Activated CD8-positive, alpha-beta memory T cell treated with anti-CD3 and anti-CD28 coated beads for 4 hours (primary cell): ENCODE results near the gene SHC3.

ENCODE experiments used
- DNase-seq, 2 donors: peaks; one replicate each; pipeline ENCODE4 v3.0.0-alpha.2; 2020; ENCODE audit warnings: low read depth in 2 of 2

The SHC3 gene

DNA sequence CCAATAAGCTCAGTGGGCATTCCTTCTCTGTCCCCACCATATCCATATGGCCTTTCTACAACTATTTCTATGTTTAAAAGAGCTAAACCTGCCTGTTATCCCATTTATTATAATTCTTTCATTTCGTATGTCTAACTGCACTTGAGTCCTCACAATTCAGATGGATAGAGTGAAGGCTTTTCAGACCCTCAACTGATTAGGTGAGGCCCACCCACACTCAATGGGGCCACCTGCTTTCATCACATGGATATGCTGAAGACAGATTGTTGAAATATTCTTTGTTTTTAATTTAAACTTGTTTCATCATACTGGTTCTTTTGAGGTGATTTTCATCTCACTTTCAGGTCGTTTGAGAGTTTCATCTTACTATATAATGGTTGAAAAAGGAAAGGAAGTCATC lies 193.0 kb downstream of the SHC3 start:
- no peak for DNase-seq

DNA sequence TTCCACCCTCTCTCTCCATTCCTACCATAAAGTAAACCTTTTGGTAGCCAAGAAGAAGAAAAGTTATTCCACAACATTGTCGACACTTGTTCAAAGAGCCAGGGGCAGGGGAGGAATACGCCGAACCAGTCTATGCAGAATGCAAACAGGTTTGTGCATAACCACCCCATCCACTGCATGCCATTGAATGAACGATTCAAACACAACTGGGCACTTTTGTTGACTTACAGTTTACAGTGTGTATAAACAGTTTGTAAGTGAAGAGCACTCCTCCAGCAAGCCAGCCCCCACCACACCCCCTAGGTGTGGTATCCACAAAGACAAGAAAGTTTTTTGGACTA lies 194.1 kb downstream of the SHC3 start:
- DNase-seq: no peak

- DNase-seq: no peak
Observed at GRCh38 chr9:88983865-88984542, 194.6 kb downstream of the SHC3 start.

DNA sequence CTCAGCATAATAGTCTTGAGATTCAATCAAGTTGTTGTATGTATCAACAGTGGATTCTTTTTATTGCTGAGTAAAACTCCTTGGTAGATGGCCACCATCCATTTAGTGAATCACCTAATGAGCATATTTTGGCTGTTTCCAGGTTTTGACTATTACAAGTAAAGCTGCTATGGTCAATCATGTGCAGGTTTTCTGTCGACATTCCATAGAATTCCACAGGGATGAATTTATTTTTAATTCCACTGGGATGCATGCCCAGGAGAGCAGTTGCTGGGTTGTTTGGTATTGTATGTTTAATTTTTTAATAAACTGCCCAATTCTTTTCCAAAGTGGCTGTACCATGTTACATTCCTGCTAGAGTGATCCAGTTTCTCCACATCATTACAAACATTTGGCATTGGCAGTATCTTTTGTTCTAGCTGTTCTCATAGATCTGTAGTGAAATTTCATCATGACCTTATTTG lies 197.8 kb downstream of the SHC3 start:
- no peak for DNase-seq

GRCh38 chr9:88979791-88980190 lies 198.8 kb downstream of the SHC3 start:
- no peak for DNase-seq

GRCh38 chr9:88979021-88979420 lies 199.6 kb downstream of the SHC3 start:
- DNase-seq: no peak

- no peak for DNase-seq
Observed at GRCh38 chr9:88978034-88978433, 200.6 kb downstream of the SHC3 start.

DNA sequence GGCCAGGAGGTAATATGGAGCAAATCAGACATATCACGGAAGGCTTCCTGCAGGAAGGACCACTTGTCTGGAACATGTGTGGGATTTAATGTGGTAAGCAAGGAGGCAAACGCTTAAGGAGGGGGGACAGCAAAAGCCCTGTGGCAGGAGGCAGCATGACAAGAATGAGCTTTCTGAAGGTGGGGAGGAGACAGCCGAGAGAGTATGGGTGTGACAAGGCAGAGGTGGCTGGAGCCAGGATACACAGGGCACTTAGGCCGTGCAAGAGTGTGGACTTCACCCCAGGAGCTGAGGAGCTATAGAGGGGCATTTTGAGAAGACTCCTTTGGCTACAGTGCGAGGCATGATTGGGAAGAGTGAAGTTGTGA lies 201.7 kb downstream of the SHC3 start:
- DNase-seq: no peak

DNA sequence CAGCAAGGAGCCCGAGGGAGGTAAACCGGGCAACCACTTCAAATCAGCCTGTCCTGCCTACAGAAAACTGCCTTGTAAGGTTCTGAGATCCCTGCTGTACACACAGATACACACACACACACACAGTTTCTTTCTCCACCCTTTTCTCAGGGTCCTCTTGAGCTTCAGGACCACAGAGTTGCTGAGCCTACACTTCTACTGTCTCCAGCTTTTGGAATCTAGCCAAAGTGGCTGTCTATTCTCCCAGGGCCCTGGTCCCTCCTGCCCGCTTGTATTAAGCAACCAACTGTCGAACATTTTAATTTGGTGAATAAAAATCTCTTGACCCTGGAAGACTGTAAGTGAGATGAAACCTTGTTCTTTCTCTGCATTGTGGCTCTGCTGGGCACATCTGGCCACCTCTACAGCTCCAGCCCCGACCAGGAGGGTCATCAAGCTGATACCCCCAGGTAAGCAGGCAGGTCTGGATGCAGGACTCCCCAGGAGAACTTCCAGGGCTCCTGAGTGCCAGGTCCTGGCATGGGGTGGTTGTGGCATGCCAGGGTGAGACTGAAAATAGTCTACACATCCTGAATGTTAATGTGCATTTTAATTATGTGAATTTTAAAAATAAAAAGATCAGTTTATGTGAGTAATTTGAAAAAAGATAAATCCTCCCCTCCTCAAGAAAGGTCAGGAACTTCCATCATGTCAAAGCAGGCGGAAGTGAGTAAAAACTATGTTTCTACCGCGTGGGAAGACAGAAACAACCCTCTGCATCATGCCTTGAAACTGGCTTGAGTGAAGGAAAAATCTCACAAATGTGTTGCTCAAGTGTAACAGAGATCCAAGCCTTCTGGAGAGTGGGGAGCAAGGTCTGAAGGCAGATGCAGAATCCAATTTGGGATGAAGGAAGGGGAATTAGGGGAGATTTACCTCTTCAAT lies 202.4 kb downstream of the SHC3 start:
- no peak for DNase-seq

DNA sequence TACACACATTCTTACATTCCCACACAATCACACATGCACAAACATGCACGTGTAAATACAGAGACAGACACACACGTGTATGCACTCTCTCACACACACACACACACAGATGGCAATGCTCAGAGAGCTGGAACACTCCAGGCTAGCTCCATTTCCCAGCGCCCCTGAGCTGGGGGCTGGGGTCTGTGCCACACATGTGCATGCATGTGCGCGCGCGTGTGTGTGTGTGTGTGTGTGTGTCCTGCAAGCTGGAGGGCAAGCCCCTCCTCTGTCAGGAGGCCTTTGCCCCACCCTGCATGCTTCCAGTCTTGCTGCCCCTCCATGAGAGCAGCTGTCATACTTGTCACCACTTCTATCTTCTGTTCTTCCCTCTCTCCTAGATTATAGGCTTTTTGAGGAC lies 204.0 kb downstream of the SHC3 start:
- DNase-seq: no peak

- no peak for DNase-seq
Observed at GRCh38 chr9:88973281-88974045, 205.2 kb downstream of the SHC3 start.

DNA sequence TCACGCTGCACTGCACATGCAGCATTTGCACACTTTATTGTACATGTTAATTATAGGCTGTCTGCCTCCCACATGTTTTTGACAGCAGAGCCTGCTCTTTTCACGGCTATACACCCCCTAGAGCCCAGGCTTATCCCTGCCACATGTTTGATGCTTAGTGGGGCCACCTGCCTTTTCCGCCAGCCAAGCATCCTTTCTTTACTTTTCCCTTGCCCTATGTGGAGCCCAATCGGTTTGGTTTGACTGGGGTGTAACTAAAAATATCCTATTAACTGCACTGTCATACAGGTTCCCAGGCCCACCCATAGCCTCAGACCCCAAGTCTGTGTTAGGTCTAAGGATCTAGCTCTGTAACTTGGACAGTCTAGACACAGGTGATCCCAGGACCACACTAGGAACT lies 206.2 kb downstream of the SHC3 start:
- no peak for DNase-seq

DNA sequence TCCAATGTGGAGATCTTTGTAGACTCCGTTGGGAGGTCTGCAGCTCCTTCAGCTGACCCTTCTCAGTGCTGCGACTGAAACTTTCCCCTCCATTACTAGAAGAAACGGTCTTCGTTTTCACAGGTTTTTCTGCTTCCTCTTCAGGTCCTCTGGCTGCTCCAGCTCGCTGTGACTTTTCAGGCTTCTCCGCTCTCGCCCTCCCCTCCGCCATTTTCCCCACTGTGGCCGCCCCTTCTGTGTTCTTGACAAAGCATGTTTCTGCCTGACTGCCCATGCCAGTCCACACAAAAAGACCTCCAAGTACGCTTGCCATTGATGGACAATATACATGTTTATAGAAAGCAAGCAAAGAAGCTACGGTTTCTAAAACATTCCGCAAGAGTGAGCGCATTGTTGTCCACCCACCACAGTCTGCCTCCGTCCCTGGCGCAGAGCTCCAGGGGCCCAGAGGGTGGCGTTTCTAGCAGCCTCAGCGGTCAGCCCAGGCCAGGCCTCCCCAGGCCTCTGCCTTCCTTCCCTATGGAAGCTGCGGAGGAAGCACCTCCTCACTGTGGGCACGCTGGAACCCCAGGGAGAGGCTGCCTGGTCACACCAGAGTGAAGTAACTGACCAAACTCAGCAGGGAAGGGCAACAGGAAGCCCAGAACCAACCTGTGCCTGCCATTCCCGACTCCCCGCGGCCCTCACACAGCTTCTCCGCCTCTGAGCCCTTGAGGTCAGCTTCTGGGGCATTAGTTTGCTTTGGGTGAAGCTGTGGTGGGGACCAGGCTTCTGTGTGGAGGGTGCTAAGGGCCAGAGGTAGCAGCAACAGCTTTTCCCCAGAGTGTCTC lies 207.3 kb downstream of the SHC3 start:
- no peak for DNase-seq

GRCh38 chr9:88969646-88970373 lies 208.8 kb downstream of the SHC3 start:
- no peak for DNase-seq

DNA sequence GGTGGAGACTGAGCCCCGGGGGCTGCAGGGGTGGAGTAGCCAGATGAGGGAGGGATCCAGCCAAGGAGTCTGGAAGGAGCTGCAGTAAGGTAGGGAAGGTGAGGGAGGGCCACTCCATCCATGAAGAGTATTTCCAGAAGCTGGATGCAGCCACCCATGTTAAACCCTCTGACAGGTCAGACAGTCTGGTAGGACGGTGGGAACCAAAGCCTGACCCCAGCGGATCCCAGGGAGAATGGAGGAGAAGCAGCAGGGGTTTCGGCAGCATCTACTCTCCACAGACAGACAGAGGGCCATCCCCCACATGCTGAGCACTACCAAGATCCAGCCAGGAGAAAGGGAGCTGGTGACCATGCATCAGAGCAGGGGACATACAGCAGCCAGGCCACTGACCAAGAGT lies 209.8 kb downstream of the SHC3 start:
- no peak for DNase-seq

DNA sequence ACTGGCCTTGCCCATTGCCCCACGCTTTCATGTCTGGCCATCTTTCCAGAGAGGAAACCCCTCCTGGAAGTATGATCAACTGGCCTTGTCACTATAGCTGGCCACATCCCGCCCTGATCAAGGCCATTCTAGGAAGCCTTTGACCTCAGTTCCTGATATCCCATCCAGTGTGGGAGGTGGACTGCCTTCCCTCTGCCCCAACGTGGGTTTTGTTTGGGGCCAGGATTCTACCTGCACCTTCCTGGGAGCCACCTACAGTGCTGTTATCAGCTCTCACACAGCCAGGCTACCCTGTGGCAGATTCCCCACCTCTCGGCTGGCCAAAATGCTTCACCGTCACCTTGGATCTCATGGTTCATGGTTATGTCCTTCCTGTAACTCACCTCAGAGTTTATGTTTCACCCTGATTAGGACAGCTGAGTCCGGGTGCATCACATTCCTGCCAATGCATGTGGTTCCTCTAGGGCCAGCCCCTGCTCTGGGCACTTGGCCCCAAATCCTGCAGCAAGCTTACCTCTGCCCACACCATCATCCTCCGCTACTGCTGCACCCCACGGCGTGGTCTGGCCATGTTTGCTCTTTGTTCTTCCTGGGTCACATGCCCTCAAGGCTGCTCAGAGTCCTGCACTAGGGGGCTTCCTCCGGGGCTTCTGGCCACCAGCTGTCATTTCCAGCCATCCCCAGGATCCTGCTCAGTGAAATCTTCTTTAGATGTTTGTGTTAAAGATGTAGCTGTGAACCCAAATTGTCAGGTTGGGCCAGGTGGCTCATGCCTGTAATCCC lies 211.5 kb downstream of the SHC3 start:
- DNase-seq: no peak

DNA sequence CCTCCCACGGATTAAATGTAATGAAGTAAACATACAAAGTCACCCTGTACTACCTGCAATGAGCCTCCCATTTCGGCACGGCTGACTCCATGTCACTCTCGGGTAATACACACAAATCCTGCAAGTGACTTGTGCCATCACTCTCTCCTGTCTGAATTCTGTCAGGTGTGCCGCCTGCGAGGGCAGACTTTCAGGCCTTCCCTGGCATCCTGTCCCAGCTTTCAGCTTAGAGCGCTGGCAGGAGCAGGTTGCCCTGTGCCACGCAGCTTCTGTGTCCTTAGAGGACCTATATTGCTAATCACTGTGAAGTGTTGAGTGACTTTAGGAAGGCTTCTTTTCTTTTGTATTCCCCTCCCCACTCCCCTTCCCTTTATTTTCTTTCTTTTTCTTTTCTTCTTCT lies 213.1 kb downstream of the SHC3 start:
- DNase-seq: no peak

DNA sequence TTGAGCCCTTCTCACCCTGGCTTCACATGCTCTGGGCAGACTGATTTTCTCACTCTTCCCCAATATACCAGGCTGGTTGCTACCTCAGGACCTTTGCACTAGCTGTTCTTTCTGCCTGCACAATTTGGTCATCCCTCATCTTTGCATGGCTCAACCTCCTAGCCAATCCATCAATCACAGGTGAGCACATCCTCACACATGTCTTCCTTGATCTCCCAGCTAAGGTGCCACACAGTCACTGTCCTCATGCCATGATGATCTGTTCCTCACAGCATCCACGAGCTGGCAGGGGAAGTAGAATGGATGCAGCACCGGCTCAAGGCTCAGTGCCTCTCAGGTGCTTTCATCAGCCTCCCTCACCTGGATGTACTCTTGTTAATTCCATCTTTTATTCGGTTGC lies 218.0 kb downstream of the SHC3 start:
- DNase-seq: no peak

GRCh38 chr9:88959727-88960469 lies 218.7 kb downstream of the SHC3 start:
- no peak for DNase-seq
